Raji (cell line): Measurements from ENCODE around the gene IREB2.

Experiments
- POLR2A ChIP-seq: IDR thresholded peaks from 2 replicates; pipeline ENCODE4 v1.6.1; 2011; ENCODE audit warnings: low read depth, low read length, control low read depth; ENCODE audit not compliant: insufficient read depth

Gene IREB2

GRCh38 chr15:78481917-78482316 is 43.9 kb downstream of the IREB2 start:
- TF ChIP-seq POLR2A, result no peak

GRCh38 chr15:78492872-78493271 is 54.9 kb downstream of the IREB2 start:
- no peak for TF ChIP-seq POLR2A

GRCh38 chr15:78501857-78502256 is 63.8 kb downstream of the IREB2 start:
- TF ChIP-seq POLR2A, result no peak

GRCh38 chr15:78502641-78503040 is 64.6 kb downstream of the IREB2 start:
- no peak for TF ChIP-seq POLR2A

- 0 out of 2 replicates have a peak, but pooled peaks have one; percentile 13 for TF ChIP-seq POLR2A
Measured at GRCh38 chr15:78506971-78507830, 69.2 kb downstream of the IREB2 start, which contains the start of gene HYKK. TSS of gene HYKK (plus strand) at chr15:78507577. CDS start at chr15:78513089, 5,512 bp downstream.

GRCh38 chr15:78507831-78508160 is 69.8 kb downstream of the IREB2 start:
- no peak for TF ChIP-seq POLR2A

- TF ChIP-seq POLR2A, result no peak
Measured at GRCh38 chr15:78508272-78508671, 70.3 kb downstream of the IREB2 start.

GRCh38 chr15:78509726-78510312 is 71.8 kb downstream of the IREB2 start:
- no peak for TF ChIP-seq POLR2A

GRCh38 chr15:78524230-78524629 is 86.2 kb downstream of the IREB2 start:
- TF ChIP-seq POLR2A, result no peak

GRCh38 chr15:78527325-78527724 is 89.3 kb downstream of the IREB2 start:
- TF ChIP-seq POLR2A, result no peak

GRCh38 chr15:78533331-78533730 is 95.3 kb downstream of the IREB2 start:
- no peak for TF ChIP-seq POLR2A

GRCh38 chr15:78536134-78536533 is 98.1 kb downstream of the IREB2 start:
- no peak for TF ChIP-seq POLR2A

GRCh38 chr15:78537266-78537905 is 99.4 kb downstream of the IREB2 start:
- TF ChIP-seq POLR2A, result no peak

- 0 out of 2 replicates have a peak, but pooled peaks have one; percentile 16 for TF ChIP-seq POLR2A
Measured at GRCh38 chr15:78538358-78538757, 100.3 kb downstream of the IREB2 start.

- TF ChIP-seq POLR2A, result peak; percentile 94
Measured at GRCh38 chr15:78540141-78540870, 102.3 kb downstream of the IREB2 start, which contains the start of gene PSMA4. TSS of gene PSMA4 (plus strand) at chr15:78540444. CDS start at chr15:78541928, 1,484 bp downstream.
